Measurements from ENCODE around the gene RARB. TPM values are rescaled to one million over a fixed set of nuclear protein-coding genes. Genes with fewer than 3 reads are reported as not detected.

The RARB gene
- polyA plus RNA-seq, 1 donor (not counting 4 experiments of a cell fraction or from before 2014, with no cell fraction given): 0.03 TPM

- no peak for TF ChIP-seq CTCF (optimal IDR thresholded peaks at IDR 0.05 in 1 of 3, IDR thresholded peaks at IDR 0.05 in 1 of 3, conservative IDR thresholded peaks at IDR 0.05 in 1 of 3; ENCODE audit: extremely low read depth in 1 of 3, insufficient read depth in 2 of 3, low read length in 3 of 3)
- no peak for TF ChIP-seq EZH2 (IDR thresholded peaks at IDR 0.05; ENCODE audit: low read length)
- H3K9me3 ChIP-seq (ENCODE audit: control insufficient read depth, low read depth, low read length): no peaks in the 10 kb centered on the region
- H3K27me3 ChIP-seq (ENCODE audit: control insufficient read depth, extremely low read depth, insufficient read depth, low read length): no peaks in the 10 kb centered on the region
- dilution Hi-C loops (cut with MboI; ENCODE audit: extremely low pct_ligation_motif_present, low sequenced_read_pairs): no loop called here
- H3K4me1 ChIP-seq (ENCODE audit: control insufficient read depth, extremely low read depth, insufficient read depth, low read length): no peaks in the 10 kb centered on the region
- no peak for FAIRE-seq
- H3K9ac ChIP-seq (ENCODE audit: control insufficient read depth, extremely low read depth, insufficient read depth, low read length): no peak overlapping the region
- DNase-seq (ENCODE audit: low read depth, low spot score): no peak
- no peaks in the 10 kb centered on the region for H3K36me3 ChIP-seq (ENCODE audit: control insufficient read depth in 2 of 2, extremely low read depth in 1 of 2, insufficient read depth in 2 of 2, low read length in 2 of 2)
- no peak overlapping the region for H3K4me3 ChIP-seq (ENCODE audit: control insufficient read depth in 2 of 3, extremely low read depth in 1 of 3, insufficient read depth in 2 of 3, low read depth in 1 of 3, low read length in 3 of 3)
- H3K4me2 ChIP-seq (ENCODE audit: control insufficient read depth, extremely low read depth, insufficient read depth, low read depth, low read length): no peak overlapping the region
- no peaks in the 10 kb centered on the region for H4K20me1 ChIP-seq (ENCODE audit: control insufficient read depth, extremely low read depth, insufficient read depth, low read length)
- H2AFZ ChIP-seq (ENCODE audit: control insufficient read depth, low read length): no peak overlapping the region
- no peaks in the 10 kb centered on the region for H3K9me1 ChIP-seq (ENCODE audit: control insufficient read depth, extremely low read depth, insufficient read depth, low read length)
- H3K79me2 ChIP-seq (ENCODE audit: control insufficient read depth, insufficient read depth, low read length): no peaks in the 10 kb centered on the region
- H3K27ac ChIP-seq (ENCODE audit: control insufficient read depth, insufficient read depth, low read length): no peak overlapping the region
Measured at GRCh38 chr3:25503898-25504301, 75.8 kb downstream of the RARB start.

- H3K4me3 ChIP-seq (ENCODE audit: control insufficient read depth in 2 of 3, extremely low read depth in 1 of 3, insufficient read depth in 2 of 3, low read depth in 1 of 3, low read length in 3 of 3): no peak overlapping the region
- H3K36me3 ChIP-seq (ENCODE audit: control insufficient read depth in 2 of 2, extremely low read depth in 1 of 2, insufficient read depth in 2 of 2, low read length in 2 of 2): no peaks in the 10 kb centered on the region
- no peaks in the 10 kb centered on the region for H4K20me1 ChIP-seq (ENCODE audit: control insufficient read depth, extremely low read depth, insufficient read depth, low read length)
- TF ChIP-seq EZH2 (IDR thresholded peaks at IDR 0.05; ENCODE audit: low read length) (no peak), CTCF (optimal IDR thresholded peaks at IDR 0.05 in 1 of 3, IDR thresholded peaks at IDR 0.05 in 1 of 3, conservative IDR thresholded peaks at IDR 0.05 in 1 of 3; ENCODE audit: extremely low read depth in 1 of 3, insufficient read depth in 2 of 3, low read length in 3 of 3) (no peak)
- H3K27ac ChIP-seq (ENCODE audit: control insufficient read depth, insufficient read depth, low read length): no peak overlapping the region
- DNase-seq (ENCODE audit: low read depth, low spot score) (no peak), FAIRE-seq (no peak)
- dilution Hi-C loops (cut with MboI; ENCODE audit: extremely low pct_ligation_motif_present, low sequenced_read_pairs): no loop called here
- no peaks in the 10 kb centered on the region for H3K9me3 ChIP-seq (ENCODE audit: control insufficient read depth, low read depth, low read length)
- H2AFZ ChIP-seq (ENCODE audit: control insufficient read depth, low read length): no peak overlapping the region
- H3K4me1 ChIP-seq (ENCODE audit: control insufficient read depth, extremely low read depth, insufficient read depth, low read length): no peaks in the 10 kb centered on the region
- H3K9ac ChIP-seq (ENCODE audit: control insufficient read depth, extremely low read depth, insufficient read depth, low read length): no peak overlapping the region
- no peak overlapping the region for H3K4me2 ChIP-seq (ENCODE audit: control insufficient read depth, extremely low read depth, insufficient read depth, low read depth, low read length)
- no peaks in the 10 kb centered on the region for H3K27me3 ChIP-seq (ENCODE audit: control insufficient read depth, extremely low read depth, insufficient read depth, low read length)
- H3K79me2 ChIP-seq (ENCODE audit: control insufficient read depth, insufficient read depth, low read length): no peaks in the 10 kb centered on the region
- no peaks in the 10 kb centered on the region for H3K9me1 ChIP-seq (ENCODE audit: control insufficient read depth, extremely low read depth, insufficient read depth, low read length)
Measured at GRCh38 chr3:25505581-25505980, 77.5 kb downstream of the RARB start.
